Activated CD8-positive, alpha-beta memory T cell treated with anti-CD3 and anti-CD28 coated beads, Interleukin-2, amount 10 ng/mL, durations not matched to agents 7 days and 5 days (primary cell): Measurements from ENCODE around the gene RNPEPL1. TPM values are rescaled to one million over a fixed set of nuclear protein-coding genes. Genes with fewer than 3 reads are reported as not detected.

Source experiments
- ATAC-seq: fragments of 150-1000 bp; cut with Tn5 transposase; one replicate; pipeline ENCODE4 v1.10.0; 2021; ENCODE audit warnings: moderate library complexity
- CTCF ChIA-PET: fragments of 350-600 bp; sonication (Branson Sonifier 250); formaldehyde crosslinking; loops from one replicate; lab custom pipeline; 2021; ENCODE audit warnings: antibody characterized with exemption; lab: Charles Lee
- DNase-seq: peaks from one replicate; pipeline ENCODE4 v3.0.0-alpha.2; 2020
- H3K27ac Mint-ChIP-seq: one replicate; pipeline ENCODE4 v1.8.0; 2021; ENCODE audit warnings: mild to moderate bottlenecking, mixed read lengths
- H3K27me3 Mint-ChIP-seq: one replicate; pipeline ENCODE4 v1.8.0; 2021; ENCODE audit warnings: mixed read lengths
- H3K36me3 Mint-ChIP-seq: one replicate; pipeline ENCODE4 v1.8.0; 2021; ENCODE audit warnings: mild to moderate bottlenecking, mixed read lengths
- H3K4me1 Mint-ChIP-seq: one replicate; pipeline ENCODE4 v1.8.0; 2021; ENCODE audit warnings: mixed read lengths
- H3K4me3 Mint-ChIP-seq: one replicate; pipeline ENCODE4 v1.8.0; 2021; ENCODE audit warnings: mild to moderate bottlenecking, moderate library complexity, mixed read lengths
- H3K9me3 Mint-ChIP-seq: one replicate; pipeline ENCODE4 v1.8.0; 2022; ENCODE audit warnings: low read depth, mixed read lengths
- total RNA-seq, 2 experiments: library from RNA; stranded (reverse); gene quantifications; one replicate each; pipeline ENCODE4 v1.2.3, GENCODE V29; 2021

Gene RNPEPL1
- total RNA-seq, 2 experiments from 2014 or later: 101 to 152 TPM

DNA sequence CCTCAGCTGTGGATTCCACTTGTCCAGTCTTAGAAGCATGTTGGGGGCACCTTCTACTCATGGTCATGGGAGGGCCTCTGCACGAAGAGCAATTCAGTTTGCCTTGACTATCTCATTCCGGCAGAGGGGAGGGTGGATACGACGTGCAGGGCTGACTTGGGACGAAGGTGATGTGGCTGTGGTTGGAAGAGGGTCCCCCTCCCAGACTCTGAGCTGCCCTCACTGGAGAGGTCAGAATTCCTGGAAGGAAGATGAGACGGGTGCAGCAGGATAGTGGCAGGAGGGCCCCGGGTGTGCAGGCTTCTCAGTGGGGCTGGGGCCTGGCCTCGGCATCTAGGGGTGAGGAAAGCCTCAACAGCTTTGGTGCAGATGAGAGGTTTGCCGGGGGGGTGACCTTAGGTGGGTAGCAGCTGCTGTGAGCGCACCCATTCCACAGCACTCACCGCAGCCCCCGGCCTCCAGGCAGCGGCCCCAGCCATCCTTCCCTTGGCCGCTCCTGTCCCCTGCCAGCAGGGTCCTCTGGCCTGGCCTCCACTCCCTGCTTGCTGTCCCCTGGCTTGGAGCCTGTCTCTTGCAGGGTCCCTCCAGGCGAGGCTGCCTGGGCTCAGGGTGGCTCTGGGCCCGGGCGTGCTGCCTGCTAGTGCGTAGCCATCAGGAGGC lies 3.2 kb downstream of the RNPEPL1 start:
- Mint-ChIP-seq H3K4me1 (peaks cover 32% of the 10 kb centered on the region), H3K36me3 (peaks cover 7% of the 10 kb centered on the region), H3K27me3 (no peaks in the 10 kb centered on the region), H3K4me3 (no peak overlapping the region), H3K27ac (no peak overlapping the region), H3K9me3 (no peaks in the 10 kb centered on the region)
- DNase-seq (no peak), ATAC-seq (no peak)
- CTCF ChIA-PET: interaction anchor here (1.2 to 1.7 kb wide), 3 partner anchors 11 to 57 kb away, joined by 3 to 4 read pairs (median 4); partner anchors contain the start of gene CAPN10

GRCh38 chr2:240572141-240573031 lies 4.1 kb downstream of the RNPEPL1 start:
- H3K27ac Mint-ChIP-seq: no peak overlapping the region
- ATAC-seq: no peak
- H3K36me3 Mint-ChIP-seq: peaks cover 7% of the 10 kb centered on the region
- DNase-seq: no peak
- H3K9me3 Mint-ChIP-seq: no peaks in the 10 kb centered on the region
- CTCF ChIA-PET: interaction anchor here (1.6 to 1.7 kb wide), 2 partner anchors 12 to 14 kb away, joined by 4 read pairs; partner anchors contain the start of gene CAPN10
- peaks cover 29% of the 10 kb centered on the region for H3K4me1 Mint-ChIP-seq
- H3K4me3 Mint-ChIP-seq: no peak overlapping the region
- H3K27me3 Mint-ChIP-seq: no peaks in the 10 kb centered on the region

DNA sequence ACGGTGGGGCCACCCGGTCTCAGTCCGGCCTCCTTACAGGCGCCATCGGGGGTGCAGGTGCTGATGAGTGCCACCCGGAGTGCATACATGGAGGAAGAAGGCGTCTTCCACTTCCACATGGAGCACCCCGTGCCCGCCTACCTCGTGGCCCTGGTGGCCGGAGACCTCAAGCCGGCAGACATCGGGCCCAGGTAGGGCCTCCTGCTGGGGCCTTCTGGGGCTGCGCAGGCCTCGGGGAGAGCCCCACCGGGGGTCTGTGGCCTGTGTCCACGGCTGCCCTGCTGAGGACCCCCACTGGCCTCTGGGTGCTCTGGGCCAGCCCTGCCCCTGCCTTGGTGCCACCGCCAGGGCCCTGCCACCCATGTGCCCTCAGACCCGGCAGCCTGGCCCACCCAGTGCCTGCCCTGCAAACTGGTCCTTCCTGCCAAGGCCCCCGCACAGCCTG lies 4.8 kb downstream of the RNPEPL1 start:
- Mint-ChIP-seq H3K9me3 (no peaks in the 10 kb centered on the region), H3K27ac (no peak overlapping the region), H3K4me3 (no peak overlapping the region), H3K4me1 (peaks cover 28% of the 10 kb centered on the region), H3K36me3 (peaks cover 7% of the 10 kb centered on the region), H3K27me3 (no peaks in the 10 kb centered on the region)
- DNase-seq (no peak), ATAC-seq (no peak)
- CTCF ChIA-PET: interaction anchor here (1.7 kb wide), 1 partner anchor 13 kb away, joined by 4 read pairs; the partner anchor contains the start of gene CAPN10

GRCh38 chr2:240573516-240574385 lies 5.5 kb downstream of the RNPEPL1 start:
- no peak overlapping the region for H3K4me3 Mint-ChIP-seq
- no peaks in the 10 kb centered on the region for H3K9me3 Mint-ChIP-seq
- H3K4me1 Mint-ChIP-seq: peaks cover 33% of the 10 kb centered on the region
- peaks cover 9% of the 10 kb centered on the region for H3K36me3 Mint-ChIP-seq
- no peak overlapping the region for H3K27ac Mint-ChIP-seq
- H3K27me3 Mint-ChIP-seq: no peaks in the 10 kb centered on the region
- DNase-seq: no peak
- CTCF ChIA-PET: no interaction called here
- no peak for ATAC-seq

DNA sequence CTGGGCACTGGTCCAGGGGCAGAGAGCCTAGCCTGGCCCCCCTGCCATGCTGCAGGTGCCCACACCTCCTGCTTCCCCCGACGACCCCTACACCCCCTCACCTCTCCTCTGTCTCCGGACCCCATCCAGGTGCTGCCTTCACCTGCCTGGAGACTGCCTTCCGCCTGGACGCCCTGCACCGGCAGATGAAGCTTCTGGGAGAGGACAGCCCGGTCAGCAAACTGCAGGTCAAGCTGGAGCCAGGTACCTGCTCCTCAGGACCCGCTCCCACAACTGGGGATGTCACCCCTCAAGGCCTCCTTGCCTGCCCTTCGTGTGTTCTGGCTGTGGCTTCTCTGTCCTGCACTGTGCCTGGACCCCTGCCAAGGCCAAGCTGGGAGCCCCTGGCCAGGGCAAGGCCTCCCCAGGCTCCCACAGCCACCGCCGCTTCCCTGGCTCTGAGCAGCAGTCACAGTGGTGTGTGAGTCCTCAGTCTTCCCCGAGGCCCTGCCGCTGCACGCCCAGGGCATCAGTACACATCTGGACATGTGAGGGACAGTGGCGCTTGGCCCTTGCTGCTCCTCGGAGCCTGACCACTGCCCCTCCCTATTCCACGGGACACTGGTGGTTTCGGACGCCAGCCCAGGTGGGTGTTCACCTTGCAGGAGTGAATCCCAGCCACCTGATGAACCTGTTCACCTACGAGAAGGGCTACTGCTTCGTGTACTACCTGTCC lies 6.3 kb downstream of the RNPEPL1 start:
- Mint-ChIP-seq H3K36me3 (peaks cover 9% of the 10 kb centered on the region), H3K27ac (no peak overlapping the region), H3K4me3 (no peak overlapping the region), H3K9me3 (no peaks in the 10 kb centered on the region), H3K27me3 (no peaks in the 10 kb centered on the region), H3K4me1 (peaks cover 37% of the 10 kb centered on the region)
- ATAC-seq (no peak), DNase-seq (no peak)
- CTCF ChIA-PET: no interaction called here

DNA sequence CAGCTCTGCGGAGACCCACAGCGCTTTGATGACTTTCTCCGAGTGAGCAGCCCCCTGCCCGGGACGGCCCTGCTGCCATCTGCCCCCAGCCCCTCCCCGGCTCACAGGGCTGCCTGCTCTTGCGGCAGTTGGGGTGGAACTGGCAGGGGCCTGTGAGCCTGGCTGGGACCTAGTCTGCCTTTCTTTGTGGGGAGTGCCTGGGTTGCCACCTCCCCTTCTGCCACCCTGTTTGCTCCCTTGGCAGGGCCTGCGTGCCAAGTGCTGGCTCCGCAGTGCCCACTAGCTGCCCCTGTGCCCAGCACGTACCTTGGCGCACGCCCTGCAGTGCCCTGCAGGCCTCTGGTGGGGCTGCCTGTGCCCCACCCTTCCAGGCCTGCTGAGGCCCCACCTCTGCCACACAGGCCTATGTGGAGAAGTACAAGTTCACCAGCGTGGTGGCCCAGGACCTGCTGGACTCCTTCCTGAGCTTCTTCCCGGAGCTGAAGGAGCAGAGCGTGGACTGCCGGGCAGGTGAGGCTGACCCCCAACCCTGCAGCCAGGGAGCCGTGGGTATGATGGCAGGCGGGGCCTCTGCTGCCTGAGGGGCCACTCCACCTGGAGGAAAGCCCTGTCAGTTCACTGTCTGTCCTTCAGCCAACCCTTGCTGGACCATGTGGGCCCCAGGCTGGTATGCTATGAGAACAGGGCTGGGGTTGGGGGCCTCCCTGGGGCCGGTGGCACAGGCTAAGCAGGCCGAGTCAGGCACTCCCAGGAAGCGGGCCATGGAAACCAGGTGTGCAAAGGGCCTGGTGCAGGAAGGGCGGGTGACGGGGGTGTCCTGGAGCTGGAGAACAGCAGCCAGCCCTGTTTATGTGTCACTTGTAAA lies 7.0 kb downstream of the RNPEPL1 start:
- Mint-ChIP-seq H3K4me3 (no peak overlapping the region), H3K4me1 (peaks cover 37% of the 10 kb centered on the region), H3K27me3 (no peaks in the 10 kb centered on the region), H3K27ac (no peak overlapping the region), H3K36me3 (peaks cover 11% of the 10 kb centered on the region), H3K9me3 (no peaks in the 10 kb centered on the region)
- ATAC-seq (no peak), DNase-seq (no peak)
- CTCF ChIA-PET: no interaction called here

DNA sequence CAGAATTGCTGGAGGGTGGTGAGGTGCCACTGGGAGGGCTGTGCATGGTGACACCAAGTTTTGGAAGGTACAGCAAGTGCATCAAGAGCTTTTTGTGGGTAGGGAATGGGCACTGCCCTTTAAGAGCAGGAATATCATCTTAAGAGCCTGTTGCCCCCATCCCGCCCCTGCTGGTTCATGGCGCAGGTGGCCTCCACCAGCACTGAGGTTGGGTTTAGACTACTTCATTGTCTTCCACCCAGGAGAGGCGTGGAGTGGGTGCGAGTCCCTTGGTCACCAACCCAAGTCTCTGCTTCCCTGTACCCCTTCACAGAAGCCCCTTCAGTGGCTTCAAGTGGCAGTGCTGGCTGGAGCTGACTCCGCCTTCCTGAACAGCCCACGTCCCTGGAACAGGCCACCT lies 7.8 kb downstream of the RNPEPL1 start:
- DNase-seq (no peak), ATAC-seq (no peak)
- Mint-ChIP-seq H3K27ac (no peak overlapping the region), H3K9me3 (no peaks in the 10 kb centered on the region), H3K36me3 (peaks cover 14% of the 10 kb centered on the region), H3K27me3 (no peaks in the 10 kb centered on the region), H3K4me3 (no peak overlapping the region), H3K4me1 (peaks cover 34% of the 10 kb centered on the region)
- CTCF ChIA-PET: interaction anchor here (7.6 kb wide), 1 partner anchor 10 kb away, joined by 99 read pairs; the partner anchor contains the start of gene RNPEPL1

DNA sequence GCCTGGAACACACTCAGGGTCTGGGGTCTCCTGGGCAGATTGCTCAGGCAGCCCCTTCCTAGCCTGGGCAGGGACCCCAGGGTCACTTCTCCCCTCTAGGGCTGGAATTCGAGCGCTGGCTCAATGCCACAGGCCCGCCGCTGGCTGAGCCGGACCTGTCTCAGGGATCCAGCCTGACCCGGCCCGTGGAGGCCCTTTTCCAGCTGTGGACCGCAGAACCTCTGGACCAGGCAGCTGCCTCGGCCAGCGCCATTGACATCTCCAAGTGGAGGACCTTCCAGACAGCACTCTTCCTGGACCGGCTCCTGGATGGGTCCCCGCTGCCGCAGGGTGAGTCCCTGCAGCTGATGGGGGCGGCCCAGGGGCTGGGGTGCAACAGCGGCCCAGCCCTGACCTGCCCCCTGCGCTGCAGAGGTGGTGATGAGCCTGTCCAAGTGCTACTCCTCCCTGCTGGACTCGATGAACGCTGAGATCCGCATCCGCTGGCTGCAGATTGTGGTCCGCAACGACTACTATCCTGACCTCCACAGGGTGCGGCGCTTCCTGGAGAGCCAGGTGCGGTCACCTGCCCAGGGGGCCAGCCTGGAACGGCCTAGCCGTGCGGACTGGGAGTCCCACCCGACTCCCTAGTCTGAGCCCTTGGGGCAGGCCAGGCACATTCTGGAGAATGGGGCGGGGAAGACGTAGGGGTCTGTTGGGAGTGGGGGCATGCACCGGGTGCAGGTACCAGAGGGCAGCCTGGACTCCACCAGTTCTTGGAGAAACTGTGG lies 8.3 kb downstream of the RNPEPL1 start:
- H3K9me3 Mint-ChIP-seq: no peaks in the 10 kb centered on the region
- no peak overlapping the region for H3K4me3 Mint-ChIP-seq
- H3K4me1 Mint-ChIP-seq: peaks cover 29% of the 10 kb centered on the region
- H3K27me3 Mint-ChIP-seq: no peaks in the 10 kb centered on the region
- CTCF ChIA-PET: interaction anchor here (1.4 to 7.6 kb wide), 3 partner anchors 9 to 11 kb away, joined by 3 to 99 read pairs (median 6); partner anchors contain the start of genes CAPN10 and RNPEPL1
- peaks cover 14% of the 10 kb centered on the region for H3K36me3 Mint-ChIP-seq
- no peak for ATAC-seq
- H3K27ac Mint-ChIP-seq: no peak overlapping the region
- no peak for DNase-seq

DNA sequence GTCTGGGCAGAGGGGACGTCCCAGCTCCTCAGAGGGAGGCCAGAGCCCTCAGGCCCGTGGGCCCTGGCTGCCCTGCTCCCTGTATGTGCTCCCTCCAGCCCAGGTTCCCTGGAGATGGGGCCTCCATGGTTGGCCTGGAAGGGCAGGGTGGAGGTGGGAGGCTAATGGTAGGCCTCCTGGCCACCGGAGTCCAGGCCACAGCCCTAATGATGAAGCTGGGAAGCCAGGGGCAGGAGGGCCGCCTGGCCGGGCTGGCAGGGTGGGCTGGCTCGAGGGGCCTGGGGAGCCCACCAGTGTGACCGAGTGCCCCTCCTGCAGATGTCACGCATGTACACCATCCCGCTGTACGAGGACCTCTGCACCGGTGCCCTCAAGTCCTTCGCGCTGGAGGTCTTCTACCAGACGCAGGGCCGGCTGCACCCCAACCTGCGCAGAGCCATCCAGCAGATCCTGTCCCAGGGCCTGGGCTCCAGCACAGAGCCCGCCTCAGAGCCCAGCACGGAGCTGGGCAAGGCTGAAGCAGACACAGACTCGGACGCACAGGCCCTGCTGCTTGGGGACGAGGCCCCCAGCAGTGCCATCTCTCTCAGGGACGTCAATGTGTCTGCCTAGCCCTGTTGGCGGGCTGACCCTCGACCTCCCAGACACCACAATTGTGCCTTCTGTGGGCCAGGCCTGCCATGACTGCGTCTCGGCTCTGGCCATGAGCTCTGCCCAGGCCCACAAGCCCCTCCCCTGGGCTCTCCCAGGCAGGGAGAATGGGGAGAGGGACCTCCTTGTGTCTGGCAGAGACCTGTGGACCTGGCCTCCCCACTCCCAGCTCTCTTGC lies 9.2 kb downstream of the RNPEPL1 start:
- CTCF ChIA-PET: interaction anchor here (0.8 to 7.6 kb wide), 5 partner anchors 8 to 63 kb away, joined by 3 to 99 read pairs (median 5); partner anchors contain the start of genes CAPN10 and RNPEPL1
- Mint-ChIP-seq H3K27me3 (no peaks in the 10 kb centered on the region), H3K9me3 (no peaks in the 10 kb centered on the region), H3K4me3 (no peak overlapping the region), H3K36me3 (peaks cover 19% of the 10 kb centered on the region), H3K4me1 (peaks cover 30% of the 10 kb centered on the region), H3K27ac (no peak overlapping the region)
- ATAC-seq: no peak
- DNase-seq: no peak

GRCh38 chr2:240578110-240578450 lies 9.8 kb downstream of the RNPEPL1 start:
- Mint-ChIP-seq H3K4me3 (no peak overlapping the region), H3K36me3 (peaks cover 19% of the 10 kb centered on the region), H3K27ac (no peak overlapping the region), H3K27me3 (no peaks in the 10 kb centered on the region), H3K4me1 (peaks cover 33% of the 10 kb centered on the region), H3K9me3 (no peaks in the 10 kb centered on the region)
- DNase-seq (no peak), ATAC-seq (no peak)
- CTCF ChIA-PET: interaction anchor here (0.8 to 7.6 kb wide), 5 partner anchors 7 to 64 kb away, joined by 3 to 99 read pairs (median 5); partner anchors contain the start of genes CAPN10 and RNPEPL1
